ENCODE data around the gene CDH1. TPM values are rescaled to one million over a fixed set of nuclear protein-coding genes. Genes with fewer than 3 reads are reported as not detected.

The CDH1 gene
- total RNA-seq, 3 donors from 2014 or later (not counting 1 experiment from before 2014, with no cell fraction given), result 0.50 TPM; not detected in 2

- peaks cover 14 to 20% of the 10 kb centered on the region in 2 donors for H3K27me3 Mint-ChIP-seq (ENCODE audit: low read depth in 2 of 2)
- H3K27ac Mint-ChIP-seq, result no peak overlapping the region
- Histone ChIP-seq H3K4me3 (ENCODE audit: low read length) (no peak overlapping the region), H3K27me3 (ENCODE audit: control insufficient read depth, insufficient read depth, low read length) (no peaks in the 10 kb centered on the region), H3K36me3 (ENCODE audit: control insufficient read depth, insufficient read depth, low read length) (no peaks in the 10 kb centered on the region), H3K9me3 (ENCODE audit: control insufficient read depth, insufficient read depth, low read length) (no peaks in the 10 kb centered on the region), H3K4me1 (ENCODE audit: control insufficient read depth, insufficient read depth, low read length) (no peaks in the 10 kb centered on the region), H3K27ac (ENCODE audit: low read length) (no peak overlapping the region)
- H3K36me3 Mint-ChIP-seq, result no peaks in the 10 kb centered on the region
- intact Hi-C loops (cut with micrococcal nuclease), result no loop called here
- TF ChIP-seq, protein P1, sequence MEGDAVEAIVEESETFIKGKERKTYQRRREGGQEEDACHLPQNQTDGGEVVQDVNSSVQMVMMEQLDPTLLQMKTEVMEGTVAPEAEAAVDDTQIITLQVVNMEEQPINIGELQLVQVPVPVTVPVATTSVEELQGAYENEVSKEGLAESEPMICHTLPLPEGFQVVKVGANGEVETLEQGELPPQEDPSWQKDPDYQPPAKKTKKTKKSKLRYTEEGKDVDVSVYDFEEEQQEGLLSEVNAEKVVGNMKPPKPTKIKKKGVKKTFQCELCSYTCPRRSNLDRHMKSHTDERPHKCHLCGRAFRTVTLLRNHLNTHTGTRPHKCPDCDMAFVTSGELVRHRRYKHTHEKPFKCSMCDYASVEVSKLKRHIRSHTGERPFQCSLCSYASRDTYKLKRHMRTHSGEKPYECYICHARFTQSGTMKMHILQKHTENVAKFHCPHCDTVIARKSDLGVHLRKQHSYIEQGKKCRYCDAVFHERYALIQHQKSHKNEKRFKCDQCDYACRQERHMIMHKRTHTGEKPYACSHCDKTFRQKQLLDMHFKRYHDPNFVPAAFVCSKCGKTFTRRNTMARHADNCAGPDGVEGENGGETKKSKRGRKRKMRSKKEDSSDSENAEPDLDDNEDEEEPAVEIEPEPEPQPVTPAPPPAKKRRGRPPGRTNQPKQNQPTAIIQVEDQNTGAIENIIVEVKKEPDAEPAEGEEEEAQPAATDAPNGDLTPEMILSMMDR (IDR thresholded peaks at IDR 0.05), result no peak
- ATAC-seq (no peak), DNase-seq (no peak)
- 96% methylated on average over 2 of the region's 2 CpGs for WGBS (ENCODE audit: insufficient coverage)
- H3K4me1 Mint-ChIP-seq, result no peaks in the 10 kb centered on the region
- no peaks in the 10 kb centered on the region for H3K9me3 Mint-ChIP-seq
- no peak overlapping the region for H3K4me3 Mint-ChIP-seq
Measured at GRCh38 chr16:68768771-68769170, 31.7 kb downstream of the CDH1 start.

DNA sequence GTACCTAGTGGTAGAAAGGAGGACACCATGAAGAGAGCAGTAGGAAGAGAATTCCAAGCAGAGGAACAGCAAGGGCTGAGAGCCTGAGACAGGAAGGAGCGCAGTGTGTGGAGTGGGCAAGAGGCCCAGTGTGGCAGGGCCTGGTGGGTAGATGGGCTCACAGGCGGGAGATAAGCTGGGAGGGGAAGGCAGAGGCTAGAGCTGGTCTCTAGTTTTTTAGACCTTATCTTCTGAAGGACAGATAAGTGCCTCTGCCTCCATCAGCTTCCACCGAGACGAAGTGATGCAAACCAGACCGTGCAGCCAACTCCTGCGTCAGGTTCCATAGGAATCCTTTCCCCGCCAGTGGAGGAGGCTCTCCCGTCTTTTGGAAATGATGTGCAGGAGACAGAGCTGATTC is 33.6 kb downstream of the CDH1 start:
- H3K27me3 ChIP-seq (ENCODE audit: control insufficient read depth, insufficient read depth, low read length), result no peaks in the 10 kb centered on the region
- no peak overlapping the region for H3K27ac Mint-ChIP-seq
- TF ChIP-seq, protein P1 (IDR thresholded peaks at IDR 0.05), result no peak
- ATAC-seq (no peak), DNase-seq (no peak)
- H3K9me3 ChIP-seq (ENCODE audit: control insufficient read depth, insufficient read depth, low read length), result no peaks in the 10 kb centered on the region
- H3K27ac ChIP-seq (ENCODE audit: low read length), result no peak overlapping the region
- H3K9me3 Mint-ChIP-seq, result no peaks in the 10 kb centered on the region
- WGBS (ENCODE audit: insufficient coverage), result 86% methylated on average over 8 of the region's 8 CpGs
- no peaks in the 10 kb centered on the region for H3K36me3 Mint-ChIP-seq
- H3K4me3 Mint-ChIP-seq, result no peak overlapping the region
- H3K27me3 Mint-ChIP-seq (ENCODE audit: low read depth in 2 of 2), result peaks cover 21 to 24% of the 10 kb centered on the region in 2 donors
- no peak overlapping the region for H3K4me3 ChIP-seq (ENCODE audit: low read length)
- H3K36me3 ChIP-seq (ENCODE audit: control insufficient read depth, insufficient read depth, low read length), result no peaks in the 10 kb centered on the region
- H3K4me1 Mint-ChIP-seq, result no peaks in the 10 kb centered on the region
- no peaks in the 10 kb centered on the region for H3K4me1 ChIP-seq (ENCODE audit: control insufficient read depth, insufficient read depth, low read length)
- intact Hi-C loops (cut with micrococcal nuclease), result no loop called here

GRCh38 chr16:68772030-68772681 is 35.1 kb downstream of the CDH1 start:
- Mint-ChIP-seq H3K27ac (no peak overlapping the region), H3K4me3 (no peak overlapping the region), H3K36me3 (no peaks in the 10 kb centered on the region), H3K9me3 (no peaks in the 10 kb centered on the region), H3K4me1 (peaks cover 7 to 8% of the 10 kb centered on the region in 2 donors), H3K27me3 (ENCODE audit: low read depth in 2 of 2) (peaks cover 22 to 30% of the 10 kb centered on the region in 2 donors)
- Histone ChIP-seq H3K27ac (ENCODE audit: low read length) (no peak overlapping the region), H3K27me3 (ENCODE audit: control insufficient read depth, insufficient read depth, low read length) (no peaks in the 10 kb centered on the region), H3K4me3 (ENCODE audit: low read length) (no peak overlapping the region), H3K4me1 (ENCODE audit: control insufficient read depth, insufficient read depth, low read length) (peaks cover 10% of the 10 kb centered on the region), H3K9me3 (ENCODE audit: control insufficient read depth, insufficient read depth, low read length) (no peaks in the 10 kb centered on the region), H3K36me3 (ENCODE audit: control insufficient read depth, insufficient read depth, low read length) (no peaks in the 10 kb centered on the region)
- intact Hi-C loops (cut with micrococcal nuclease), result no loop called here
- TF ChIP-seq, protein P1 (IDR thresholded peaks at IDR 0.05), result no peak
- ATAC-seq (no peak), DNase-seq (no peak)
- WGBS (ENCODE audit: insufficient coverage), result 92% methylated on average over 10 of the region's 11 CpGs

DNA sequence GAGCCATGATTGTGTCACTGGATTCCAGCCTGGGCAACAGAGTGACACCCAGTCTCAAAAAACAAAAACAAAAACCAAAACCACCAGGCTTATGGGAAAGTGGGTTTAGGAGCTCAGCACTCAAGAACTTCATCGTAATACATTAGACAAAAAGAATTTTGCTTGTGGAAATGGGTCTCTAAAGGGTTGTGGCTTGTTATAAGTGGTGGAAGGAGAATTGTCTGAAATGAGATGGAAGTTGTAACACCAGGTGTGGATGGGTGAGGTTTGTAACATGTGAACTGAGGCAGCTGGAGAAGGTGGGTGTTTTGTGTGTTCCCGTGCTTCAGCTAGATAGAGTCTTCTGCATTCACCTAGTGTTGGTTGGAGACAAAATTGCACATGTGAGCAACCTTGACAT is 35.8 kb downstream of the CDH1 start:
- ATAC-seq (no peak), DNase-seq (no peak)
- Mint-ChIP-seq H3K4me3 (no peak overlapping the region), H3K27me3 (ENCODE audit: low read depth in 2 of 2) (peaks cover 22 to 30% of the 10 kb centered on the region in 2 donors), H3K9me3 (no peaks in the 10 kb centered on the region), H3K27ac (no peak overlapping the region), H3K4me1 (peaks cover 7 to 8% of the 10 kb centered on the region in 2 donors), H3K36me3 (no peaks in the 10 kb centered on the region)
- intact Hi-C loops (cut with micrococcal nuclease), result no loop called here
- Histone ChIP-seq H3K36me3 (ENCODE audit: control insufficient read depth, insufficient read depth, low read length) (no peaks in the 10 kb centered on the region), H3K4me3 (ENCODE audit: low read length) (no peak overlapping the region), H3K27ac (ENCODE audit: low read length) (no peak overlapping the region), H3K9me3 (ENCODE audit: control insufficient read depth, insufficient read depth, low read length) (no peaks in the 10 kb centered on the region), H3K27me3 (ENCODE audit: control insufficient read depth, insufficient read depth, low read length) (no peaks in the 10 kb centered on the region), H3K4me1 (ENCODE audit: control insufficient read depth, insufficient read depth, low read length) (peaks cover 14% of the 10 kb centered on the region)
- TF ChIP-seq, protein P1 (IDR thresholded peaks at IDR 0.05), result no peak
- WGBS (ENCODE audit: insufficient coverage), result 100% methylated on average over 2 of the region's 2 CpGs
